GM12875 (cell line): ENCODE data around the gene PHETA2.

Experiments used
- H3K4me3 ChIP-seq: one replicate; pipeline ENCODE4 v1.5.1; 2011; ENCODE audit warnings: low read depth, low read length, control low read depth
- TF ChIP-seq, protein P1 (sequence below): IDR thresholded peaks from 2 replicates; pipeline ENCODE4 v1.5.1; 2011; ENCODE audit warnings: low read depth, mild to moderate bottlenecking, control low read depth, inconsistent platforms, low read length, moderate library complexity, borderline replicate concordance; ENCODE audit not compliant: insufficient read depth

Gene PHETA2

DNA sequence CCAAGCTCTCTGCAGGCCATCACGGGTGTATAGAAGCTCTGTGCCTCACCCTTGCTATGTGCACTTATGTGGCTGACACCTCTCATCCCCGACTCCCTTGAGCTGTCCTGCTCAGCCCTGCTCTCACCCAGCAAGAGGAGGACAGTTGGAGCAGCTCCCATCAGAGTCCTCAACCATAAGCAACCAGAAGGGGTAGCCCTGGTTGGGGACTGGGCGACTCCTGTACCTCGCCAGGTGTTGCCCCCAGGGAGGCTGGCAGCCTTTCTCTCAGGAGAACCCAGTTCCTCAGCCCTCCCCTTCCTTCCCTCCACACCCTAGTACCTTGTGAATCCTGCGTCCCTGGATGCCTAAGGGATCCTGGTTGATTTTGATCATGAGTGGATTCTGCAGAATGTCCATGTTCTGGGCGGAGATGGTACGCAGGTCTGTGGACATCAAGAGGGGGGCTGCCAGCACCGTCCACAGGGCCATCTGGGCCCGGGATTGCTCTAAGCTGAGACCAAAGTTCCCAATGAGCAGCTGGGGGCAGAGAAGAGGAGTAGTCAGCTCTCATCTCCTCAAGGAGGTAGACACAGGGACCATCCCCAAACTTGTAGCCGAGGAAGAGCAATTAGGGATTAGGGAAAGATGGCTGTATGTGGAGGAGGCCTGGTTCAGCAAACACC is 11.4 kb upstream of the PHETA2 start:
- no peak overlapping the region for H3K4me3 ChIP-seq
- TF ChIP-seq, protein P1, sequence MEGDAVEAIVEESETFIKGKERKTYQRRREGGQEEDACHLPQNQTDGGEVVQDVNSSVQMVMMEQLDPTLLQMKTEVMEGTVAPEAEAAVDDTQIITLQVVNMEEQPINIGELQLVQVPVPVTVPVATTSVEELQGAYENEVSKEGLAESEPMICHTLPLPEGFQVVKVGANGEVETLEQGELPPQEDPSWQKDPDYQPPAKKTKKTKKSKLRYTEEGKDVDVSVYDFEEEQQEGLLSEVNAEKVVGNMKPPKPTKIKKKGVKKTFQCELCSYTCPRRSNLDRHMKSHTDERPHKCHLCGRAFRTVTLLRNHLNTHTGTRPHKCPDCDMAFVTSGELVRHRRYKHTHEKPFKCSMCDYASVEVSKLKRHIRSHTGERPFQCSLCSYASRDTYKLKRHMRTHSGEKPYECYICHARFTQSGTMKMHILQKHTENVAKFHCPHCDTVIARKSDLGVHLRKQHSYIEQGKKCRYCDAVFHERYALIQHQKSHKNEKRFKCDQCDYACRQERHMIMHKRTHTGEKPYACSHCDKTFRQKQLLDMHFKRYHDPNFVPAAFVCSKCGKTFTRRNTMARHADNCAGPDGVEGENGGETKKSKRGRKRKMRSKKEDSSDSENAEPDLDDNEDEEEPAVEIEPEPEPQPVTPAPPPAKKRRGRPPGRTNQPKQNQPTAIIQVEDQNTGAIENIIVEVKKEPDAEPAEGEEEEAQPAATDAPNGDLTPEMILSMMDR, result no peak

DNA sequence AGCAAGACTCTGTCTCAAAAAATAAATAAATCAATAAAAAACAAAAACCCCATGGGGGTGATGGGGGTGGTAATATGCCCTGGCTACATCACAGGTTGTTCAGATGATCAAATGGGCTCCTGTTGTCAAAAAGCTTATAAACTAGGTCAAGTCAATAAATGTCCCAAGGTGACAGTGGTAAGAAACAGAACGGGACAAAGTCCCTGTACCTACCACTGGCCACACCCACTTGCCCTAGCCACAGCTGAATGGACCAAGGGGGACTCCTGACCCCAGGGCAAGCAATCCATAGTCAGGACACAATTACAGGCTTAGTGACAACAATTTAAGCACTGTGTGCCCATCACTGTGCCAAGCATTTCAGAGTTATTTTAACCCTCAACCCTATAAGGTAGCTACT is 9.4 kb upstream of the PHETA2 start:
- no peak overlapping the region for H3K4me3 ChIP-seq

DNA sequence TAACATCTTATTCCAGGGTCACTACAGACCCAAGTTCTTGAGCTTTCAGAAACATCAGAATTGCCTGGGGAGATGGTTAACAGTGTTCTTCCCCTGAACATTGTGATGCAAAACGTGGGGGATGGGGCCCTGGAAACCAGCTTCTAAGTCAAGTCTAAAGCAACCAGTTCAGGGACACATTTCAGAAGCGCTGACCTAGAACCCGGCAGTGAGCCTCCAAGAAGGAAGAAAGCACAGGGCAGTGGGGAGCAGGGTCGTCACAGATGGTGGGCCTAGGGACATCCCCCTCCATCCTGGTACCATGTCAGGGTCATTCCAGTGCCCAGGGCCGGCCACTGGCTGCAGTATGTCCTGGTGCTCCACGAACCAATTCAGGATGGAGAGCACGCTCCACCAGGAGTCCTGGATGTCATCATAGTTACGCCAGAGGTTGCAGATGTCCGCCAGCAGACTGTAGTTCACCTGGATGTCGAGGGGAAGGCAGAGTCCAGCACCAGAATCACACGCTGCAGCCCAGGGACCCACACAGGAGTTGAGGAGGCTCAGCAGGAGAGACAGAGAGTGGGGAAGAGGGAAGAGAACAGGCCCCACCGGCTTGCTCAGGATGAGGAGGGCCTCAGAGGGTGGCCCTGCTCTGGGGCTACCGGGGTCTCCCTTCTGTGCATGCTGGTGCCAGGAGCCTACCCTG is 8.5 kb upstream of the PHETA2 start:
- TF ChIP-seq, protein P1, result no peak
- H3K4me3 ChIP-seq, result no peak overlapping the region

More for the DNA sequence above, 9.4 kb upstream of the PHETA2 start:
- TF ChIP-seq, protein P1, result no peak

DNA sequence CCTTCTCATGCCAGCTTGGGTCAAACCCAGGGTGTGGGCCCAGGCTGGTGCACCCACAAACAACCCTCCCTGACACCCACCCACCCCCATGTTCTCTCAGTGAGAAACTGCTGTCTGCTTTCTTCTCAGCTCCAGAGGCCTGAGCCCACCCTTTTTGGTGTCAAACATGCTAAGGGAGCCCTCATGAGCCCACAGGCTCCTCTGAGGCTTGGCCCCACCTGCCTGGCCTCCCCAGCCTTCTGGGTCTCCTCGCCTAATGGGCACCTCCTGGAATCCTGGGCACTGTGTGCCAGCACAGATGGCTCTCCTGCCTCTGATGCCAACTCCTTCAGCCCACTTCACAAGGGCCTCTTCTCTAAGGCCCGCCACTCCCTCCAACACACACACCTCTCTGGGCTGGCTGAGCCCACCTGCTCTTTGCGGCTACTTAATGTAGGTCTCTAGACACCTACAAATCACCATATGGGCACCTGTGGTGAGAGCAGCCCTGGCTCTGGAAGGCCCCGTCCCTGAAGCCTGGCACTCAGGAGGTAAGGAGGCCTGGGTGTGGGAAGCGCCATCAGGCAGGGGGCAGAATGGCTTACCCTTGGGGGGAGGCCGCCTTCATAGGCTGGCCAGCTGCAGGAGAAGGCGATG is 7.8 kb upstream of the PHETA2 start:
- no peak overlapping the region for H3K4me3 ChIP-seq
- TF ChIP-seq, protein P1, result no peak

DNA sequence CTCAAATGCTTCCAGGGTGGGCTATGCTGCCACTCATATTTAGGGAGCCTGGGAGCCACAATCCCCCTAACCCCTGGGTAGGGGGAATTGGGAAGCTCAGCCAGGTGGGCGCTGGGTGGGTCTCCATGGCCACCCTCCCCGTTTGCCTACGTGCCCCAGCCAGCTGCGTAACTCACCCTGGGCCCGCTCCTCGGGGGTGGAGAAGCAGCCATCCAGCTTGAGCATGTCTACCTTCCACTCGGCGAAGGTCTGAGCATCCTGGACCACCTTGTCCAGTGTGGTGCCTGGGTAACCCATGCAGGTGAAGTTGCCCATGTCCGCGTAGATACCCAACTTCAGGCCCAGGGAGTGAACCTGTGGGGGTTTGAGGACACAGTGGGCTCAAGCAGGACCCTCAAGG is 7.1 kb upstream of the PHETA2 start:
- no peak overlapping the region for H3K4me3 ChIP-seq
- TF ChIP-seq, protein P1, result no peak

- TF ChIP-seq, protein P1, result no peak
- H3K4me3 ChIP-seq, result no peak overlapping the region
Measured at GRCh38 chr22:42067671-42068251, 6.3 kb upstream of the PHETA2 start.

DNA sequence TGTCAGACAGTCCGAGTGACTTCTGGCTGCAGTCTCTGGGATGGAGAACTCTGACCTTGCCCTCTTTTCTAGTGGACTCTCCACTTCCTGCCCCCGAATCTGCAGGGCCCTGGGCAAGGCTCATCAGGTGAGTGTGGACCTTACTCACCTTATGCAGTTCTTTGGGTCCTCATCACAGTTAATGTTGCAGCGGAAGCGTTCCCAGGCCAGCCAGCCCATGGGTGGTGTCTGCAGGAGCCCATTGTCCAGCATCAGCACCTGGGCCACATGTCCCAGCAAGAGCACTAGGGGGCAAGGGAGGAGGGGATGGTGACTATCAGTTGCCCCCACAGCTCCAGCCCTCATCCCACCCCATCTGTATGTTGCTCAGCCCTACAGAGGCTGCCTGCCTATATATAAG is 5.8 kb upstream of the PHETA2 start:
- TF ChIP-seq, protein P1, result no peak
- no peak overlapping the region for H3K4me3 ChIP-seq
